Activated CD4-positive, alpha-beta T cell treated with anti-CD3 and anti-CD28 coated beads, Interleukin-2, amount 10 ng/mL, durations not matched to agents 7 days and 5 days (primary cell): ENCODE measurements around the gene PAX8. TPM values are rescaled to one million over a fixed set of nuclear protein-coding genes. Genes with fewer than 3 reads are reported as not detected.
A peak's percentile ranks its signal among the peaks of the same experiment; 100 is the strongest.
"Not testable (repeated sequence)": the region's sequence is repeated elsewhere in the genome, so short reads cannot be mapped to it uniquely, and the experiment has no call there.

Source experiments
- CTCF ChIA-PET: fragments of 350-600 bp; sonication (Branson Sonifier 250); formaldehyde crosslinking; loops from one replicate; lab custom pipeline; 2021; ENCODE audit warnings: antibody characterized with exemption; lab: Charles Lee
- POLR2A ChIA-PET: fragments of 350-600 bp; sonication (Branson Sonifier 250); formaldehyde crosslinking; loops from one replicate; lab custom pipeline; 2021; ENCODE audit warnings: antibody characterized with exemption; lab: Charles Lee
- DNase-seq: peaks from one replicate; pipeline ENCODE4 v3.0.0-alpha.2; 2020
- H3K27ac Mint-ChIP-seq: one replicate; pipeline ENCODE4 v1.8.0; 2021; ENCODE audit warnings: mild to moderate bottlenecking, moderate library complexity, mixed read lengths
- H3K27me3 Mint-ChIP-seq: one replicate; pipeline ENCODE4 v1.8.0; 2021; ENCODE audit warnings: mixed read lengths
- H3K36me3 Mint-ChIP-seq: one replicate; pipeline ENCODE4 v1.8.0; 2021; ENCODE audit warnings: low read depth, mixed read lengths
- H3K4me1 Mint-ChIP-seq: one replicate; pipeline ENCODE4 v1.8.0; 2021; ENCODE audit warnings: mixed read lengths
- H3K4me3 Mint-ChIP-seq: one replicate; pipeline ENCODE4 v1.8.0; 2021; ENCODE audit warnings: mild to moderate bottlenecking, moderate library complexity, mixed read lengths
- H3K9me3 Mint-ChIP-seq: one replicate; pipeline ENCODE4 v1.8.0; 2021; ENCODE audit warnings: mixed read lengths
- total RNA-seq, 2 experiments: library from RNA; stranded (reverse); gene quantifications; one replicate each; pipeline ENCODE4 v1.2.3, GENCODE V29; 2021

Gene PAX8
- total RNA-seq, 2 experiments from 2014 or later = 0.69 to 0.74 TPM

DNA sequence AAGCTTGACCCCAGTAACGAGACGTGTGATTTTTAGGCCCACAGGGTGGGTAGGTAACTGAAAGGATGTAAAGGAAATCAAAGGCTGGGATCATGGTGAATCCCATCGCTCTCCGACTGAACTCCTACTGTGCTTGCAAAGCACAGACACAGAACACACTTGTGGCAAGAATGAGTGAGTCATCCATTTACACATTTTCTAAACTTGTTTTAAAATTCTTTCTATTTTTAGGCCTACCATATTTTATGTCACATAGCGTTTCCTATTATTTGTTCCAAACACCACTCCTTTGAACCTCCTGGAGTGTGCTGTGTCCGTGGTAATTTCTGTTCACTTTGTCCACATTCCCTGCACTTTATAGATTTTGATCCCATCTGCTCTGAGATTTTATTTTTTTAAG is 6.3 kb upstream of the PAX8 start:
- H3K27ac Mint-ChIP-seq, H3K4me1 Mint-ChIP-seq, H3K36me3 Mint-ChIP-seq, CTCF ChIA-PET, POLR2A ChIA-PET, H3K9me3 Mint-ChIP-seq, DNase-seq, H3K4me3 Mint-ChIP-seq: not testable (repeated sequence)
- H3K27me3 Mint-ChIP-seq = peaks cover 42% of the 10 kb centered on the region

DNA sequence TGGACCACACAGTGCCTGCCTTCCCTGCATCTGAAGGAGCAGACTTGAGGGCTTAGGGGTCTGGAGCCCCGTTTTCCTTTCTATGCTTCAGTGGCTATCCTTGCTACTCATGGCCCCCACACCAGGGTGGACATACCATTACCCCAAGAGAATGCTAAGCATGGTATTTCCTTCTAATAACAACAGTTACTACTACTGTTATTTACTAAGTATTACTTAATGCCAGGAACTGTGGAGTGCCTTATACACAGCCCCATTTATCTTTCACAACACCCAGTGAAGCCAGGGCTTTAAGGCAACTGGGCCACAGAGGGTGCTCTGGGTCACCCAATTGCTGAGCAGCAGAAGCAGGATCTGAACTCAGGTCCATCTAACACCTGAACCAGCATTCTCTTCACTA is 5.8 kb upstream of the PAX8 start:
- DNase-seq = no peak
- CTCF ChIA-PET = no interaction called here
- H3K4me1 Mint-ChIP-seq = no peaks in the 10 kb centered on the region
- no peaks in the 10 kb centered on the region for H3K36me3 Mint-ChIP-seq
- no peak overlapping the region for H3K4me3 Mint-ChIP-seq
- H3K9me3 Mint-ChIP-seq = no peaks in the 10 kb centered on the region
- POLR2A ChIA-PET = no interaction called here
- H3K27me3 Mint-ChIP-seq = peaks cover 47% of the 10 kb centered on the region
- H3K27ac Mint-ChIP-seq = no peak overlapping the region

DNA sequence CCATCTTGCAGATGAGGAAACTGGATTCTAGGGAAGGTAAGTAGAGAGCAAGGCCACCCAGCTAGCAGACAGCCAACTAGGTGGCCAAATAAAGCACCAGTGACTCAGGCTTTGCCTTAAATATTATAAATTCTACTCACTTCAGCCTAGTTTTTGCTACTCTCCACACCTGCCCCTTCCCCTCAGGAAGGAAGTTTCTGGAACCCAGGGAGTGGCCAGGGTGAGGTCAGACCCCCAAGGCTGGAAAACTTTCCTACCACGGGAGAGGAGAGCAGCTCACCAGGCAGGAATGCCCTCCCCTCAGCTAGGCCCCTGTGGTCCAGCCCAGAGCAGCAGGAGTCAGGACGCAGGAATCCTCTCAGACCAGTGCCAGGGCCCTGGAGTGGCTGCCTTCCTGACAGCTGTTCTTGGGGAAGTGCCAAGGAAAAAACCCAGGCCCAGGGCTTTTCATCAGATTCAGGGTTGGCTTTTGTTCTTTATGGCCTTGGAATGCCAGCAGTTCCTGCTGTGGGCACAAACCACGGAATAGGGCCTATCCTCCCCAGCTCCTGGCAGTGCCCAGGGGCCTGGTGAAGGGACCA is 5.1 kb upstream of the PAX8 start:
- H3K27ac Mint-ChIP-seq = no peak overlapping the region
- no peaks in the 10 kb centered on the region for H3K4me1 Mint-ChIP-seq
- no peaks in the 10 kb centered on the region for H3K9me3 Mint-ChIP-seq
- H3K4me3 Mint-ChIP-seq = no peak overlapping the region
- H3K36me3 Mint-ChIP-seq = no peaks in the 10 kb centered on the region
- DNase-seq = no peak
- H3K27me3 Mint-ChIP-seq = peaks cover 54% of the 10 kb centered on the region
- ChIA-PET POLR2A (no interaction called here), CTCF (interaction anchor here (0.7 kb wide), 1 partner anchor 80 kb away, joined by 3 read pairs; no protein-coding TSS in a partner anchor)

DNA sequence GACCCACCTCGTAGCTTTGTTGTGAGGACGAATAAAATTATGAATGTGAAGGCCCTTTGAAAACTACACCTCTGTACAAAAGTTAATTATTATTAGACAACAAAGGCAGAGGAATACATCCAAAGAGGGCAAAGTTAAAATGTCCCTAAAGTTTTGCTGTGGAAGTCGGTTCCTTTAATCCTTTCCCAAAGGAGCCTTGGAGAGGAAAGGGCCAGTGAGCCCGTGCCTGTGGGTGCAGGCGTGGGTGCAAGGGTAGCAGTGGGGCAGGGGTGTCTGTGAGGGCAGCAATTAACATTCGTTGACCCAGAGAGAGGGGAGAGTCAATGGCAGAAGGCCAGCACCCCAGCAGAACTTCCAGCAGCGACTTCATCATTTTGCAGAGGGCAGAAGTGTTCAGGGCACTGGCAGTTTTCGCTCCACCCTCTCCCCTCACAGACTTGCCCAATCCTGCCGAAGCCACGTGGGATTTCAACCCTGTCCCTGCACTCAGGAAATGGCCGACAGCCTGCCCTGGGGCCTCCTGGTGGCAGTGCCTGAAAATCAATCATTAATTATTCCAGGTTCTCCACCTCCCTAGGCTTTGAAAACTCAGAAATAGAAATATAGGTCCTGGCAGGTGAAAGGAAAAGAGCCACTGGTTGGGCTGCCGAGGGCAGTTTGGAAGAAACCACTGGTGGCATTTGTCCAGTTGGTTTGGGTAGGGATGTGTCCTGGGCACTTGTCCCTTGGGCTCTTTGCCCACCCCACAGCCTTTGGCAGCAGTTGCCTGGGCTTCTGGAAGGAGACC is 4.2 kb upstream of the PAX8 start:
- H3K4me1 Mint-ChIP-seq = no peaks in the 10 kb centered on the region
- peaks cover 57% of the 10 kb centered on the region for H3K27me3 Mint-ChIP-seq
- CTCF ChIA-PET = interaction anchor here (1.0 to 1.2 kb wide), 2 partner anchors 15 to 82 kb away, joined by 3 read pairs; no protein-coding TSS in a partner anchor
- no peaks in the 10 kb centered on the region for H3K36me3 Mint-ChIP-seq
- POLR2A ChIA-PET = no interaction called here
- H3K27ac Mint-ChIP-seq = no peak overlapping the region
- H3K9me3 Mint-ChIP-seq = no peaks in the 10 kb centered on the region
- DNase-seq = no peak
- H3K4me3 Mint-ChIP-seq = no peak overlapping the region

DNA sequence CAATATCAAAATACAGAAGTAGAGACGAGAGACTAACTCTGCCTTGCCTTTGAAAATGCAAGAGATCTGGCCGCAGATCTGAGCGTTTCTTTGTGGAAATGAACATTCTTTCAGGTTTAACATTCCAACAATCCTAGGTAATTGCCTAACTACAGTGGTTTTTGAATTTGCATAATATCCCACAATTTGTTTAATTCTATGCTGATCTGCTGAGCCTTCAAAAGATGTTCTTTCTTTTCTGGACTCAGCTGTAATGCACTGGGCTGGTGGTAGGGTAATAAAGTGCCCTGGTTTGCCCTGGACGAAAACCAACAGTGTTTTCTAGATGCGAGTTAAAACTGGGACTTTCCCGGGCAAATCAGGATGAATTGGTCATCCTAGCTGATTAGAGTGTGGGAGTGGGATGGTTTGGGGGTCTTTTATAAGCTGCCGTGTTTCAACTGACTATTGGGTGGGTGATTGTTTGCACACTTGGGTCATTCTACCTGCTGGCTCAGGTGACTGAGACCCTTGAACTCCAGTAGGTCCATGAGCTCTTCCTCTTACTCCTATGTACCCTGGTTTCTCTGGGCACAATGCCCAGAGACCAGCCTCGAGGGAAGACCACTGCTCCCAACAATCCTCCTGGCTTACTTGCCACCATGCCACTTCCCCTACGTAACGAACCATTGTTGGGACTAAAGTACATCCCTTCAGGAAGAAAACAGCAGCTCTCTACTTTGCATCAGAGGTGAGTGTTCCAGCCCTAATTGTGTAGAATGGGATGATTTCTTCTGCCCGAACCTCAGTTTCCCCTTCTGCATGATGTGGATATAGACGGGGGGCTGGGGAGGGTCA is 3.4 kb upstream of the PAX8 start:
- H3K36me3 Mint-ChIP-seq = no peaks in the 10 kb centered on the region
- no peaks in the 10 kb centered on the region for H3K9me3 Mint-ChIP-seq
- DNase-seq = no peak
- peaks cover 4% of the 10 kb centered on the region for H3K4me1 Mint-ChIP-seq
- H3K27ac Mint-ChIP-seq = no peak overlapping the region
- POLR2A ChIA-PET = no interaction called here
- H3K27me3 Mint-ChIP-seq = peaks cover 55% of the 10 kb centered on the region
- CTCF ChIA-PET = interaction anchor here (1.0 to 1.2 kb wide), 2 partner anchors 16 to 81 kb away, joined by 3 read pairs; no protein-coding TSS in a partner anchor
- H3K4me3 Mint-ChIP-seq = no peak overlapping the region

DNA sequence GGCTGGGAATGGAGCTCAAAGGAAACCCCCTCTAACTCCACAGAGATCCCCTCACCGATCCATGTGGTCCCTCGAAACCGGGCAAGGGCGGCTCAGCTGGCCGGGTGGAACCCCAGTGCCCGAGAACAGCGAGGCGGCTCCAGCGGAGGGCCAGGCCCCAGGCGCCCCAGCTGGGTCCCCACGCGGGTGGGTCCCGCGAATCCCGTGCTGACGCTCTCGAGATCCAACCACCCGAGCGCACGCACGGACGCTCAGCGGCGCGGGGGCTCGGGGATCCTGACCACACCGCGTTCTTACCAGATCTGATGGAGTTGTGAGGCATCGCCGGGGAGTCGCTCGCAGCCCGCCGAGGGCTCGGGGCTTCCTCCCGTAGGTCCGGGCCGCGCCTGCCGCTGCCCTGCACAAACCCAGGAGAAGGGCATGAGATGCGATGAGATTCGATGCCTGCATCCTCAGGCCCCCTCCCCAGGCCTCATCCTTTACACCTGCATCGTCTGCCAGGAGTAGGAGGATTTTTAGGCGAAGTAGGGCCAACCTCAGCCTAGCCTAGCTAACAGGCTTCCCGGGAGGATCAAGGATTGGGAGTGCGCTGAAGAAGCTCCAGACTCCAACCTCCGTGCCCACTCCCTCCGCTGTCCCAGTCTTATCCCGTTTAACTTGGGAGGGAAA is 514 bp downstream of the PAX8 start:
- H3K9me3 Mint-ChIP-seq = no peaks in the 10 kb centered on the region
- H3K4me3 Mint-ChIP-seq = no peak overlapping the region
- POLR2A ChIA-PET = no interaction called here
- peaks cover 2% of the 10 kb centered on the region for H3K36me3 Mint-ChIP-seq
- CTCF ChIA-PET = interaction anchor here (0.9 to 2.1 kb wide), 3 partner anchors 9 to 112 kb away, joined by 4 read pairs; no protein-coding TSS in a partner anchor
- no peak overlapping the region for H3K27ac Mint-ChIP-seq
- DNase-seq = no peak
- peaks cover 81% of the 10 kb centered on the region for H3K27me3 Mint-ChIP-seq
- H3K4me1 Mint-ChIP-seq = peaks cover 7% of the 10 kb centered on the region

DNA sequence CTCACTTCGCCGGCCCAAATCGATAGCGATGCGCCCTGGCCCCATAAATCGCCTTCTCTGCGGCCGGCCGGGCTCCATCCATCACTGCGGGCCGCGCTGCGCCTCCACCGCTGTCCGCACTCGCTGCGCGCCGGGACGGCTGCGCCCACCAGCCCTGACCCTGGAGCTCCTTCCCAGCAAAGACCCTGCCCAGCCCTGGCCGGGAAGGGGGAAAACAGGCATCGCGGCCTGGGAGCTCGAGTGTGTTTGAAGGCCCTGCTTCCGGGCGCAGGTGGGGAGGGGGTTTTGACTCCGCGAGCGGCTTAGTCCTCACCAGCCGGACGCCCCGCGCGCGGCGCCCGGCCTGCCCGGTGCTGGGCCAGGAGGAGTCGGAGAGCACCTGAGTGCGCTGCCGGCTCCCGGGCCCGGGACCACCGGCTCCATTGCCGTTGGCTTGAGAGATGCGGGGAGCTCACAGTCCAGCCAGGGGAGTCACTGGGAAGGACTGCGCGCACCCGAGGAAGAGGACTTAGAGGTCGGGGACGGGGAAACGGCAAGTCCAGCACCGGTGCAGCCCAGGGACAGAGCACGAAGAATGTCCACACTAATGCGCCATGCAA is 1.1 kb downstream of the PAX8 start:
- ChIA-PET POLR2A (no interaction called here), CTCF (interaction anchor here (0.9 to 2.1 kb wide), 4 partner anchors 10 to 112 kb away, joined by 3 to 4 read pairs (median 4); no protein-coding TSS in a partner anchor)
- Mint-ChIP-seq H3K4me3 (peak overlapping the region; percentile 19), H3K9me3 (no peaks in the 10 kb centered on the region), H3K4me1 (peaks cover 14% of the 10 kb centered on the region), H3K36me3 (peaks cover 2% of the 10 kb centered on the region), H3K27me3 (peaks cover 85% of the 10 kb centered on the region), H3K27ac (no peak overlapping the region)
- no peak for DNase-seq

DNA sequence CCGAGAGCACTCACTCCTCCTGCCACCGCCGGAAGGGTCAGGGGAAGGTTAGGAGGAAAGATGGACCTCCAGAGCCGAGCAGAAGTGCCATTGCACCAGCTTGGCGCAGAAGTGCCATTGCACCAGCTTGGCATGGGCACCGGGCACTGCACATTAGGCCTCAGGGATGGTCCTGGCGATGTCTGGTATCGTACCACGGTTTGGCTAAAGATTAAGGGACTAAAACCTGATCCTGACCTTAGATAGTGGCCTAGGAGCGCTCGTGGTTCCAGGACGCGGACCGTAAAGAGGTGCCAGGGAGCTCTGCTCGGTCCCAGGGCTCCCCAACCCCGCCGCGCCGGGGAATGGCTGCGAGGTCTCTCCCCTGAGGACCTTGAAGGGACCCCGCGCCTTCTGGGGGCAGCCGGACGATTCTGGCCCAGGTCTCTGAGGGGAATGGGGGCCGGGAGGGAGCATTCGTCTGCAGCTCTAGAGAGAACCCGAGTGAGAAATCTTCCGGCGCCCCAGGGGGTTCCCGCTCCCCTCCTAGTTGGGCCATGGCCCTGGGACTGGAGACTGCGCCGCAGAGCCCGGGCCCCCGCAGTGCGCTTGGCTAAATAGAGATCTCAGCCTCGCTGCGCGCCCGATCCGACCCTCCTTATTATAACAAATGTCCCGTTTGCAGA is 1.8 kb downstream of the PAX8 start:
- peaks cover 2% of the 10 kb centered on the region for H3K36me3 Mint-ChIP-seq
- H3K9me3 Mint-ChIP-seq = no peaks in the 10 kb centered on the region
- ChIA-PET CTCF (interaction anchor here (1.0 to 1.1 kb wide), 3 partner anchors 10 to 51 kb away, joined by 3 to 4 read pairs (median 3); no protein-coding TSS in a partner anchor), POLR2A (interaction anchor here (0.6 kb wide), 1 partner anchor 114 kb away, joined by 5 read pairs; no protein-coding TSS in a partner anchor)
- peaks cover 15% of the 10 kb centered on the region for H3K4me1 Mint-ChIP-seq
- peak overlapping the region; percentile 19 for H3K4me3 Mint-ChIP-seq
- no peak for DNase-seq
- H3K27ac Mint-ChIP-seq = no peak overlapping the region
- peaks cover 87% of the 10 kb centered on the region for H3K27me3 Mint-ChIP-seq

DNA sequence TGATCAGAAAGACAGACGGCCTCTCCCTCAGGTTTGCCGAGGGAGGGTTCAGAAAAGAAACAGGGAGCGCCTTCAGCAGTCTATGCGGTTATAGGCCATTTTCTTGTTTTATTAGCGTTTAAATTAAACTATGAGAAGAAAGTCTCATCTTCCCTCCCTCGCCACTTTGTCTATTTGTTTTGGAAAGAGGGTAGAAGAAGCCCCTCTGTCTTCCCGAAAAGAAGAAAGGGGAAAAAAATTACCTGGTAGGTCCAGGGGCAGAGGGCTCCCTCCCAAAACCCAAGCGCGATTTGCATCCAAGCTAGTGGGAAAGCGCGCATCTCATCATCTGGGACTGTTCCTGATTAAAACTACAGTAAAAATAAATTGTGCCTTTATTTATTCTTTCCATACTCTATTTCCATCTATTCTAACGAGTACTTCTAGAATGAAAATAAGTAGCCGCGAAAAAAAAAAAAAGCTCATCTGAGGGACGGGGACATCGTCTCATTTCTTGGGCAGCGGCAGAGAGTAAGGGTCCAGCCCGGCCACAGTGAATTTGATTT is 2.4 kb downstream of the PAX8 start:
- H3K27me3 Mint-ChIP-seq = peaks cover 90% of the 10 kb centered on the region
- DNase-seq = no peak
- no peak overlapping the region for H3K27ac Mint-ChIP-seq
- ChIA-PET POLR2A (interaction anchor here (0.6 kb wide), 1 partner anchor 115 kb away, joined by 5 read pairs; no protein-coding TSS in a partner anchor), CTCF (interaction anchor here (0.7 to 1.1 kb wide), 3 partner anchors 9 to 113 kb away, joined by 3 read pairs; no protein-coding TSS in a partner anchor)
- peaks cover 2% of the 10 kb centered on the region for H3K36me3 Mint-ChIP-seq
- H3K4me3 Mint-ChIP-seq = no peak overlapping the region
- no peaks in the 10 kb centered on the region for H3K9me3 Mint-ChIP-seq
- peaks cover 15% of the 10 kb centered on the region for H3K4me1 Mint-ChIP-seq

DNA sequence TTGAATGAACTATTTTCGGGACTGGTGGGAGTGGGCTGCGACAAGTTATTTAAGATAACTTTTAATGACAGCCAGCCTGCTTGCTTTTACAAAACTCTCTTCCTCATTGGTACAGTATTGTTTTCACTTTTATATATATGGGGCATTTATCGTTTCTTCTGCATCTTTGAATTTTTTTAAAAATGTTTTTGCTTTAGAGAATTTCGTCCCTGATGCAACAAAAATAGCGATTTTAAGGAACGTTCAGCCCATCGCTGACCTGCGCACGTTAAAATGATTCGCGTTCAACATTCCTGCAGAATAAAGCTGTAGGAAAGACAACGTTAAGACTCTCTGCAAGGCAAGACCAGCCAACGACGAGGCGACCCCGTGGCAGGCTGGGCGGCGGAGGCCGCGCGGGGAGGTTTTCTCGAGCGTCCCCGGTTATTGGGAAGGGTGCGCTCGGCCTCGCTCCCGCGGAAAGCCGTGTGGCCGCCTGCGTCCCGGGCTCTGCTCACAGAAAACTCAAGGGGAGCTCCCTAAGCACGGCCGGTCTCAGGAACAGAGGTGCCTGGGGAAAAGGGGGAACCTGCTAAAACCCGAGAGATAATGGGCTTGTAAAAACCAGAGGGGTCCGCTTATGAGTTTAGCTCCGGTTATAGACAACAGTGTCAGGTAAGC is 3.0 kb downstream of the PAX8 start:
- peaks cover 15% of the 10 kb centered on the region for H3K4me1 Mint-ChIP-seq

DNA sequence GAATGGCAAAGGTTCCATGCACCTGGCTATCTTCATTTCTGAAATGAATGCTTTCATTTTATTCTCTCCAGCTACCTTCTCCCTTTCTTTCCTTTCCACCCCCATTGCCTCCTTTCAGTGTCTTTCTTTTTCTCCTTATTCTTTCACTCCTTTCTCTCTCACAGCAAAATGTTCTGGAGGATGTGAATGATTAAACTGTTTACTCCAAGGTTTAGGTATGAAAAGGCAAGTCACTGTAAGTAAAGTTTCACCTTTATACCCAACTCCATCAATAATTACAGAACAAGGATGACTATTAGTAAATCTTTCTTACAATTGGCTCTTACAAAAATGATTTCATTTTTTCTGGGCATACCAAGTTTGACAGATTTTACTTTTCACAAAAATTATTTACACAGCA is 4.3 kb downstream of the PAX8 start:
- no peaks in the 10 kb centered on the region for H3K9me3 Mint-ChIP-seq
- peaks cover 15% of the 10 kb centered on the region for H3K4me1 Mint-ChIP-seq
- H3K27ac Mint-ChIP-seq = no peak overlapping the region
- H3K27me3 Mint-ChIP-seq = peaks cover 88% of the 10 kb centered on the region
- H3K4me3 Mint-ChIP-seq = no peak overlapping the region
- ChIA-PET POLR2A (no interaction called here), CTCF (no interaction called here)
- DNase-seq = no peak
- H3K36me3 Mint-ChIP-seq = peaks cover 2% of the 10 kb centered on the region

More for the DNA sequence above, 3.0 kb downstream of the PAX8 start:
- H3K27ac Mint-ChIP-seq = no peak overlapping the region
- peaks cover 92% of the 10 kb centered on the region for H3K27me3 Mint-ChIP-seq
- H3K9me3 Mint-ChIP-seq = no peaks in the 10 kb centered on the region
- ChIA-PET CTCF (interaction anchor here (0.7 to 1.1 kb wide), 2 partner anchors 50 to 114 kb away, joined by 3 read pairs; no protein-coding TSS in a partner anchor), POLR2A (no interaction called here)
- no peak for DNase-seq
- H3K4me3 Mint-ChIP-seq = peak overlapping the region; percentile 25
- peaks cover 2% of the 10 kb centered on the region for H3K36me3 Mint-ChIP-seq
